ENCODE measurements around the gene TBC1D32. TPM values are rescaled to one million over a fixed set of nuclear protein-coding genes. Genes with fewer than 3 reads are reported as not detected.

Gene TBC1D32
- polyA plus RNA-seq, 1 of the 3 experiments (the other 2 are of a cell fraction) = 2.3 TPM

DNA sequence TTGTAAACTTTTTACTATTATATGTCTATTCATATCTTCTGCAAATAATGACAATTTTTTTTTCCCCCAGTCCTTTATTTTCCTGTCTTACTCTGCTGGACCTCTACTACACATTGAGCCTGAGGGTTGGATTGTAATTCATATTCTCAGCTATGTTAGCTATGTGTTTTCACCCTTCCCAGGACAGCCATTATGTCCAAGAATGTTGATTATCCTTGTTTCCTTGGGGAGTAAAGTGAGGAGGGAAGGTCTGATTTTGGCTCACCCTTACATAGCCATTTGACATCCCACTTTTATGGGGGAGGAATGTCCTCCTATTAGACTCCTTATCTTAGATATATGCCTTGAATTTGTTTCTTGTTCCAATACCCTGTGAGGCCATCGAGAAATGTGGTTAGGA is 17.6 kb upstream of the TBC1D32 start:
- H3K79me2 ChIP-seq (ENCODE audit: insufficient read depth) = no peaks in the 10 kb centered on the region
- H3K36me3 ChIP-seq (replicated peaks in 1 of 2; ENCODE audit: control insufficient read depth in 1 of 2, insufficient read depth in 2 of 2, low read length in 1 of 2) = no peaks in the 10 kb centered on the region
- CTCF ChIA-PET = no interaction called here
- TF ChIP-seq RAD21 (IDR thresholded peaks at IDR 0.05; ENCODE audit: low read length) (no peak), POLR2AphosphoS5 (IDR thresholded peaks at IDR 0.05; ENCODE audit: low read depth, low read length) (no peak), GABPA (IDR thresholded peaks at IDR 0.05; ENCODE audit: low read depth) (no peak), YY1 (IDR thresholded peaks at IDR 0.05; ENCODE audit: low read depth) (no peak)
- no peak overlapping the region for H3K4me3 ChIP-seq (ENCODE audit: low read depth in 2 of 2, low read length in 1 of 2)
- no peaks in the 10 kb centered on the region for H3F3A ChIP-seq (replicated peaks; ENCODE audit: insufficient read depth)
- no peaks in the 10 kb centered on the region for H4K20me1 ChIP-seq (ENCODE audit: insufficient read depth)
- DNase-seq = no peak
- no peaks in the 10 kb centered on the region; the same call in 1 of the 2 replicates for H3K9me2 ChIP-seq
- H3K9me3 ChIP-seq = no peaks in the 10 kb centered on the region
- POLR2A ChIA-PET = no interaction called here
- WGBS (ENCODE audit: low lambda C conversion rate) = 17% methylated on average over 1 of the region's 1 CpG
- H3K9ac ChIP-seq = no peak overlapping the region
- no peak overlapping the region for H3K27ac ChIP-seq (ENCODE audit: low read depth in 2 of 2, low read length in 1 of 2)
- no peak overlapping the region for H2AFZ ChIP-seq (ENCODE audit: low read depth)
- H3K4me2 ChIP-seq = no peak overlapping the region
- H3K27me3 ChIP-seq (ENCODE audit: insufficient read depth) = no peaks in the 10 kb centered on the region
- no peaks in the 10 kb centered on the region for H3K4me1 ChIP-seq (ENCODE audit: control insufficient read depth in 1 of 2, insufficient read depth in 2 of 2, low read depth in 1 of 2, low read length in 1 of 2)

DNA sequence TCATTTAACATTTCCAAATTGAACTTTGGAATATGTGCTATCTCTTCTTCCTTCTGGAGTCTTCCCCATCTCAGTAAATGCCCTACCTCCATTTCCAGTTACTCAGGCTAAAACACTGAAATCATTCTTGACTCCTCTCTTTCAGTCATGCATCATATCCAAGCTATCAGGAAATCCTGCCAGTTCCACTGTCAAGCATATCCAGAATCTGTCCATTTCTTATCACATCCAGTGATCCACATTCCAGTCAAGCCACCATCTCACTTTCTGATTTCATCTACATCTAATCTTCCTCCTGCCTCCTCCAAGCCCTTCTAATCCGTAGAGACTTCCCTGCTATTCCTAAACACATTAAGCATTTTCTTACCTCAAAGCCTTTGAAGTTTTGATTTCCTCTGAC is 15.3 kb upstream of the TBC1D32 start:
- ChIA-PET POLR2A (no interaction called here), CTCF (no interaction called here)
- Histone ChIP-seq H3K4me2 (no peak overlapping the region), H4K20me1 (ENCODE audit: insufficient read depth) (no peaks in the 10 kb centered on the region), H3K27me3 (ENCODE audit: insufficient read depth) (no peaks in the 10 kb centered on the region), H3F3A (replicated peaks; ENCODE audit: insufficient read depth) (no peaks in the 10 kb centered on the region), H3K9me2 (no peaks in the 10 kb centered on the region; the same call in 1 of the 2 replicates), H2AFZ (ENCODE audit: low read depth) (no peak overlapping the region), H3K9me3 (no peaks in the 10 kb centered on the region), H3K9ac (no peak overlapping the region), H3K27ac (ENCODE audit: low read depth in 2 of 2, low read length in 1 of 2) (no peak overlapping the region), H3K79me2 (ENCODE audit: insufficient read depth) (no peaks in the 10 kb centered on the region; the same call in 1 of the 2 replicates), H3K36me3 (replicated peaks in 1 of 2; ENCODE audit: control insufficient read depth in 1 of 2, insufficient read depth in 2 of 2, low read length in 1 of 2) (no peaks in the 10 kb centered on the region), H3K4me1 (ENCODE audit: control insufficient read depth in 1 of 2, insufficient read depth in 2 of 2, low read depth in 1 of 2, low read length in 1 of 2) (no peaks in the 10 kb centered on the region), H3K4me3 (ENCODE audit: low read depth in 2 of 2, low read length in 1 of 2) (no peak overlapping the region)
- TF ChIP-seq RXRA (IDR thresholded peaks at IDR 0.05; ENCODE audit: borderline replicate concordance, low read depth) (no peak), NFIC (IDR thresholded peaks at IDR 0.05; ENCODE audit: borderline replicate concordance) (no peak), RFX5 (IDR thresholded peaks at IDR 0.05; ENCODE audit: low read length) (no peak), FOXJ3 (CRISPR knock-in tag; IDR thresholded peaks at IDR 0.05) (no peak), GATA2 (CRISPR knock-in tag; IDR thresholded peaks at IDR 0.05) (no peak)
- TF ChIP-seq, protein P1, sequence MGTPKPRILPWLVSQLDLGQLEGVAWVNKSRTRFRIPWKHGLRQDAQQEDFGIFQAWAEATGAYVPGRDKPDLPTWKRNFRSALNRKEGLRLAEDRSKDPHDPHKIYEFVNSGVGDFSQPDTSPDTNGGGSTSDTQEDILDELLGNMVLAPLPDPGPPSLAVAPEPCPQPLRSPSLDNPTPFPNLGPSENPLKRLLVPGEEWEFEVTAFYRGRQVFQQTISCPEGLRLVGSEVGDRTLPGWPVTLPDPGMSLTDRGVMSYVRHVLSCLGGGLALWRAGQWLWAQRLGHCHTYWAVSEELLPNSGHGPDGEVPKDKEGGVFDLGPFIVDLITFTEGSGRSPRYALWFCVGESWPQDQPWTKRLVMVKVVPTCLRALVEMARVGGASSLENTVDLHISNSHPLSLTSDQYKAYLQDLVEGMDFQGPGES (IDR thresholded peaks at IDR 0.05; ENCODE audit: low read depth, low read length) = no peak
- TF ChIP-seq, protein P2, sequence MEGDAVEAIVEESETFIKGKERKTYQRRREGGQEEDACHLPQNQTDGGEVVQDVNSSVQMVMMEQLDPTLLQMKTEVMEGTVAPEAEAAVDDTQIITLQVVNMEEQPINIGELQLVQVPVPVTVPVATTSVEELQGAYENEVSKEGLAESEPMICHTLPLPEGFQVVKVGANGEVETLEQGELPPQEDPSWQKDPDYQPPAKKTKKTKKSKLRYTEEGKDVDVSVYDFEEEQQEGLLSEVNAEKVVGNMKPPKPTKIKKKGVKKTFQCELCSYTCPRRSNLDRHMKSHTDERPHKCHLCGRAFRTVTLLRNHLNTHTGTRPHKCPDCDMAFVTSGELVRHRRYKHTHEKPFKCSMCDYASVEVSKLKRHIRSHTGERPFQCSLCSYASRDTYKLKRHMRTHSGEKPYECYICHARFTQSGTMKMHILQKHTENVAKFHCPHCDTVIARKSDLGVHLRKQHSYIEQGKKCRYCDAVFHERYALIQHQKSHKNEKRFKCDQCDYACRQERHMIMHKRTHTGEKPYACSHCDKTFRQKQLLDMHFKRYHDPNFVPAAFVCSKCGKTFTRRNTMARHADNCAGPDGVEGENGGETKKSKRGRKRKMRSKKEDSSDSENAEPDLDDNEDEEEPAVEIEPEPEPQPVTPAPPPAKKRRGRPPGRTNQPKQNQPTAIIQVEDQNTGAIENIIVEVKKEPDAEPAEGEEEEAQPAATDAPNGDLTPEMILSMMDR (IDR thresholded peaks at IDR 0.05) = no peak
- WGBS (ENCODE audit: low lambda C conversion rate) = 15% methylated on average over 1 of the region's 1 CpG
- no peak for DNase-seq
